Measurements from ENCODE around the gene CYFIP1.
"Not testable (repeated sequence)": the region's sequence is repeated elsewhere in the genome, so short reads cannot be mapped to it uniquely, and the experiment has no call there.

CYFIP1 gene

DNA sequence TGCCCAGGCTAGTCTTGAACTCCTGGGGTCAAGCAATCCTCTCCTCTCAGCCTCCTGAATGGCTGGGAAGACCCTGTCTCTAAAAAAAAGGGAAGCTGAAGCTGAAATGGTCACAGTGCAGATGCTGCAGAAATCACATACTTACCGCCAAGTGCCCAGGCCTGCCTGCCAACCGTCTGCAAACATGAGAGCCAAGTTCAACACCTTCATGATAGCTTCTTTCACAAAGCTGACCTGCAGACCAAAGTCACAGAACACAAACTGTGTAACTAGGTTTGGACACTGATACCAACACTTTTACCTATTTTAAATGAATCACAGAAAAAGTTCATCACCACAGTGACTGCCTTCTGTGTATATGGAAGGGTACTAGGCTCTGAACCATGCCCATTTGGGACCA is 22.8 kb upstream of the CYFIP1 start:
- no peak overlapping the region for H3K4me3 ChIP-seq (ENCODE audit: low read depth, low read length)
- TF ChIP-seq, protein P1, sequence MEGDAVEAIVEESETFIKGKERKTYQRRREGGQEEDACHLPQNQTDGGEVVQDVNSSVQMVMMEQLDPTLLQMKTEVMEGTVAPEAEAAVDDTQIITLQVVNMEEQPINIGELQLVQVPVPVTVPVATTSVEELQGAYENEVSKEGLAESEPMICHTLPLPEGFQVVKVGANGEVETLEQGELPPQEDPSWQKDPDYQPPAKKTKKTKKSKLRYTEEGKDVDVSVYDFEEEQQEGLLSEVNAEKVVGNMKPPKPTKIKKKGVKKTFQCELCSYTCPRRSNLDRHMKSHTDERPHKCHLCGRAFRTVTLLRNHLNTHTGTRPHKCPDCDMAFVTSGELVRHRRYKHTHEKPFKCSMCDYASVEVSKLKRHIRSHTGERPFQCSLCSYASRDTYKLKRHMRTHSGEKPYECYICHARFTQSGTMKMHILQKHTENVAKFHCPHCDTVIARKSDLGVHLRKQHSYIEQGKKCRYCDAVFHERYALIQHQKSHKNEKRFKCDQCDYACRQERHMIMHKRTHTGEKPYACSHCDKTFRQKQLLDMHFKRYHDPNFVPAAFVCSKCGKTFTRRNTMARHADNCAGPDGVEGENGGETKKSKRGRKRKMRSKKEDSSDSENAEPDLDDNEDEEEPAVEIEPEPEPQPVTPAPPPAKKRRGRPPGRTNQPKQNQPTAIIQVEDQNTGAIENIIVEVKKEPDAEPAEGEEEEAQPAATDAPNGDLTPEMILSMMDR (conservative IDR thresholded peaks at IDR 0.05; ENCODE audit: low read depth, low read length) = no peak
- no peak for DNase-seq (ENCODE audit: low read depth)

DNA sequence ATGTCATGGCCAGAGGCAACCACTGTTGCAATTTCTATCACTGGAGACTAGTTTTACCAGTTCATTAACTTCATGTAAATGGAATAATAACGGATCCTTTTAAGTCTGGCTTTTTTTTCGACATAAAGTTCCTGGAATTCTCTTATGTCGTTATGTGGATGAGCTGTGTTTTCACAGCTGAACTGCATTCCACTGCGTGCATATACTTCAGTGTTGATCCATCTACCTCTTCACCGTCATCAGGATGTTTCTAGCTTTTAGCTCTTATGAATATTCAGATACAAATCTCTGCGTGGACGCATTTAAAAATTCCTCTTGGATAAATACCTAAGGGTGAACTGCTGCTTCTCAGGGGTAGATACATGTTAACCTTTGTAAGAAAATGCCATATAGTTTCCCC is 15.6 kb upstream of the CYFIP1 start:
- peak; percentile 28 for DNase-seq (ENCODE audit: low read depth)
- H3K4me3 ChIP-seq (ENCODE audit: low read depth, low read length) = no peak overlapping the region
- TF ChIP-seq, protein P1 (conservative IDR thresholded peaks at IDR 0.05; ENCODE audit: low read depth, low read length) = no peak

DNA sequence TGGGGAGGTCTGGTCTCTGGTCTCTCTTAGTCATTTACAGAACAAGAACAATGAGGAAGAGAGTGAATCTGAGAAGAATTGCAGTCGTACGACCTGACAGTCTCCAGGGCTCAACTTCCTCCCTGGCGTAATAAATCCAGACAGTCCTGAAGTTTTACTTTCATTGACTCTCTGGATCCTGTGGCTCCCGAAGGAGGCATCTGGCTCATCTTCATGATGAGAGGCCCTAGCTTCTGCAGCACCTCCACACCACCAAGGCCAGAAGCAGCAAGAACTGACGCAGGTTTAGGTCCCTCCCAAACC is 11.8 kb upstream of the CYFIP1 start:
- no peak for DNase-seq (ENCODE audit: low read depth)
- no peak overlapping the region for H3K4me3 ChIP-seq (ENCODE audit: low read depth, low read length)
- TF ChIP-seq, protein P1 (conservative IDR thresholded peaks at IDR 0.05; ENCODE audit: low read depth, low read length) = no peak

DNA sequence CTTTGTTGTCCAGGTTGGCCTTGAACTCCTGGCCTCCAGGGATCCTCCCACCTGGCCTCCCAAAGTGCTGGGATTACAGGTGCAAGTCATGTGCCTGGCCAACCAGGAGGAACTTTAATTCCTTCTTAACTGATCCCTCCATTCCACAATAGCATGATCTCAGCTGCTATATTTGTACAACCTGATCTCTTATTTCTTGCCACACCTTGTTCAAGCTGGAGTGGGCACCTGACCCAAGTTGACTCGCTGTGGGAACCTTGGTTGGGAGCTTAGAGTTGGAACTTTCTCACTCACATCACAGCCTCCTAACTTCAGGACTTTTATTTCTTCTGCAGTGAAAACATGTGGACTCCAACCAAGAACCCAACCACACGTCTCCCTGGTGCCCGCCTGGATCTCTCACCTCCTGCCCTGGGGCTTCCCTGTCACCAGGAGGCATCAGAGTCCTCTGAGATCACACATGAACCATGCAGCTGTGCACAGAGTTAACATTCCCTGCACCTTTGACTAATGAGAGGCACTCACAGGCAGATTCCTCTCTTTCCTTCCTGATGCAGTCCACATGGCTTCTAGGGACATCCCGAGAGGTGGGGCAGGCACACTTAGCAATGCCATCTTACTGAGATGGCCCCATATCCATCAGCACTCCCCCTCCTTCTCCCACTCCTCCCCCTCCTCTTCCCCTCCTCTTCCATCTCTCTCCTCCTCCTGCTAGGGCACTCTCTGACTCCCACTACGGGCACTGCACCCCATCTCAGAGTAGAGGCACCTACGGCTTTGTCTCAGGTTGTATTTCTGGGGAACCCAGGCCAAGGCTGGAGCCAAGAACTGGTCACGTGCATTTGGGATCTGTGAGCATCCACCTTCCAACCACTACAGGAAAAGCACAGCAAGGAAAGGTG is 9.7 kb upstream of the CYFIP1 start:
- no peak for DNase-seq (ENCODE audit: low read depth)
- TF ChIP-seq, protein P1 (conservative IDR thresholded peaks at IDR 0.05; ENCODE audit: low read depth, low read length) = no peak
- H3K4me3 ChIP-seq (ENCODE audit: low read depth, low read length) = no peak overlapping the region

DNA sequence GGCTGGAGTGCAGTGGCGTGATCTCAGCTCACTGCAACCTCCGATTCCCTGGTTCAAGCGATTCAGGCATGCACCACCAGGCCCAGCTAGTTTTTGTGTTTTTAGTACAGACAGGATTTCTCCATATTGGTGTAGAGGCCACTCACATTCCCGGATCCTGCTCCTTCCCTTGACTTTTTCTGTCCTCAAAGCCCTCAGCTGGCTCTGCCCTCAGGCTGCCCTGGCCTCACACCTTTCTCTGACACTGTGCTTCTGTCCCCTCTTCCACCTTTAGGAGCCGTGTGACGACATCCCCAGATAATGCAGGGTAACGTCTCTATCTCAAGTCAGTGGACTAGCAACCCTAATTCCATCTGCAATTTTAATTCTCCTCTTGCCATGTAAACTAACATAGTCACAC is 8.6 kb upstream of the CYFIP1 start:
- DNase-seq (ENCODE audit: low read depth) = no peak
- no peak overlapping the region for H3K4me3 ChIP-seq (ENCODE audit: low read depth, low read length)
- TF ChIP-seq, protein P1 (conservative IDR thresholded peaks at IDR 0.05; ENCODE audit: low read depth, low read length) = no peak

DNA sequence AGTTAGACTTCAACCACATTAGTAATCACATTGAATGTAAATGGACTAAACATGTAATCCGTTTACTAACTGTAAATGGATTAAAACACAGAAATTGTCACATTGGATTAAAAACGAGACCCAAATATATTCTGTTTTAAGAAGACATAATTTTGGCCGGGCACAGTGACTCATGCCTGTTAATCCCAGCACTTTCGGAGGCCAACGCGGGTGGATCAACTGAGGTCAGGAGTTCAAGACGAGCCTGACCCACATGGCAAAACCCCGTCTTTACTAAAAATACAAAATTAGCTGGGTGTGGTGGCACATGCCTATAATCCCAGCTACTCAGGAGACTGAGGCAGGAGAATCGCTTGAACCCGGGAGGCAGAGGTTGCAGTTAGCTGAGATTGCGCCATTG is 1.8 kb upstream of the CYFIP1 start:
- DNase-seq (ENCODE audit: low read depth); H3K4me3 ChIP-seq (ENCODE audit: low read depth, low read length): not testable (repeated sequence)

DNA sequence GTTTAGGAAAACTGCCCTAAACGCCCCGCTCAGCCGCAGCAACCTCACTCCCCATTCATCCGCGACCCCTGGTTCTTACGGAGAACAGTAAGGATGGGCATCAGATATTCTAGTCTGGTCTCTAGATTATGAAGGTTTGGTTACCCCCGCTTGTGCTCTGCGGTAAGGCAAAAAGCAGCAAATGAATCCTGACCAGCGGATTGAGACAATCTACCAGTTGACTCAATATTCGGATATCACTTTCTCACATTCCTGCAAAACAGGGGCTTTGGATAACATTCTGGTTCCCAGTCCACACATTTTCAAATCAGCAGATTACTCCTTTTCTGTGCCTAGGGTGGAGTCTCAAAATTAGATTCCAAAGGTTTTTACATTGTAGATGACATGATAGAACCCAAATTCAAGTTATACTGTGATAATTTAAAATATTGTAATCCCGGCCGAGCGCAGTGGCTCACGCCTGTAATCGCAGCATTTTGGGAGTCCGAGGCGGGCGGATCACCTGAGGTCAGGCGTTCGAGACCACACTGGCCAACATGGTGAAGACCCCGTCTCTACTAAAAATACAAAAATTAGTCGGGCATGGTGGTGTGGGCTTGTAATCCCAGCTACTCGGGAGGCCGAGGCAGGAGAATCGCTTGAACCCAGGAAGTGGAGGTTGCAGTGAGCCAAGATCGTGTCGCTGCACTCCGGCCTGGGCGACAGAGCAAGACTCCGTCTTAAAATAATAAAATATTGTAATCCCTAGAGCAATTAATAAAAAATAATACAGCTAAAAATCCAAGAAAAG is 1.1 kb upstream of the CYFIP1 start:
- TF ChIP-seq, protein P1 (conservative IDR thresholded peaks at IDR 0.05; ENCODE audit: low read depth, low read length) = no peak

More for the DNA sequence above, 1.1 kb upstream of the CYFIP1 start:
- no peak for DNase-seq (ENCODE audit: low read depth)
- H3K4me3 ChIP-seq (ENCODE audit: low read depth, low read length) = peak overlapping the region; percentile 94
